ENCODE data around the gene NAALADL1. TPM values are rescaled to one million over a fixed set of nuclear protein-coding genes. Genes with fewer than 3 reads are reported as not detected.

NAALADL1 gene
- total and polyA plus RNA-seq, 9 of the 15 experiments (the other 6 are each of a cell fraction or from before 2014, with no cell fraction given): 0.06 to 0.72 (median 0.22) TPM; not detected in 4

DNA sequence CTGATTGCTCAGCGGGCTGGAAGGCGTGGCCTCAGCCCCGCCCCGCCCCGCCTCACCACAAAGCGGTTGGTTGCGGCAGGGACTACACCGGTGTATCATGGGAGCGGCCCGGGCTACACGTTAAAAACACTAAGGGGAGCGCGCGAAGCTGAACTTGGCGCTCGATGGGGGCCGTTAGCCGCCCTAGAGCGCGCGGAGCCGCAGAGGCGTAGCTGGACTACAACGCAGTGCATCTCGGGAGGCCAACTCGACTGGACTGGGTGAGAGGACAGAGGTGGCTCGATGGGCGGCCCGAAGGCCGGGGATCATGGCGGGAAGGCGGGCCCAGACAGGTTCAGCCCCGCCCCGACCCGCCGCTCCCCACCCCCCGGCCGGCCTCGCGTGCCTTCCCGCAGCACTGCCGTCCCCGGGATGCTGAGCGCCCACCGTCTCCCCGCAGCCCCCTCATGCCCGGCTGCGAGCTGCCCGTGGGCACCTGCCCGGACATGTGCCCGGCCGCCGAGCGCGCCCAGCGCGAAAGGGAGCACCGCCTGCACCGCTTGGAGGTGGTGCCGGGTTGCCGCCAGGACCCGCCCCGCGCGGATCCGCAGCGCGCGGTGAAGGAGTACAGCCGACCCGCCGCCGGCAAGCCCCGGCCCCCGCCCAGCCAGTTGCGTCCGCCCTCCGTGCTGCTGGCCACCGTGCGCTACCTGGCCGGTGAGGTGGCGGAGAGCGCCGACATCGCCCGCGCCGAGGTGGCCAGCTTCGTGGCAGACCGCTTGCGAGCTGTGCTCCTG is 17.3 kb downstream of the NAALADL1 start, which contains the start of gene SAC3D1 (continued):
- TF ChIP-seq, protein P1, sequence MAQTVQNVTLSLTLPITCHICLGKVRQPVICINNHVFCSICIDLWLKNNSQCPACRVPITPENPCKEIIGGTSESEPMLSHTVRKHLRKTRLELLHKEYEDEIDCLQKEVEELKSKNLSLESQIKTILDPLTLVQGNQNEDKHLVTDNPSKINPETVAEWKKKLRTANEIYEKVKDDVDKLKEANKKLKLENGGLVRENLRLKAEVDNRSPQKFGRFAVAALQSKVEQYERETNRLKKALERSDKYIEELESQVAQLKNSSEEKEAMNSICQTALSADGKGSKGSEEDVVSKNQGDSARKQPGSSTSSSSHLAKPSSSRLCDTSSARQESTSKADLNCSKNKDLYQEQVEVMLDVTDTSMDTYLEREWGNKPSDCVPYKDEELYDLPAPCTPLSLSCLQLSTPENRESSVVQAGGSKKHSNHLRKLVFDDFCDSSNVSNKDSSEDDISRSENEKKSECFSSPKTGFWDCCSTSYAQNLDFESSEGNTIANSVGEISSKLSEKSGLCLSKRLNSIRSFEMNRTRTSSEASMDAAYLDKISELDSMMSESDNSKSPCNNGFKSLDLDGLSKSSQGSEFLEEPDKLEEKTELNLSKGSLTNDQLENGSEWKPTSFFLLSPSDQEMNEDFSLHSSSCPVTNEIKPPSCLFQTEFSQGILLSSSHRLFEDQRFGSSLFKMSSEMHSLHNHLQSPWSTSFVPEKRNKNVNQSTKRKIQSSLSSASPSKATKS (CRISPR knock-in tag; IDR thresholded peaks at IDR 0.05): no peak
- TF ChIP-seq MECOM (CRISPR knock-in tag; IDR thresholded peaks at IDR 0.05): no peak
- 0 out of 2 replicates have a peak, but pooled peaks have one; percentile 23 for TF ChIP-seq ATF6 (CRISPR knock-in tag; IDR thresholded peaks at IDR 0.05)
- TF ChIP-seq GTF2E2 (tag; IDR thresholded peaks at IDR 0.05): no peak
- TF ChIP-seq JUND (IDR thresholded peaks at IDR 0.05; ENCODE audit: borderline replicate concordance, low read depth, low read length): no peak; the same call in 1 of the 2 replicates
- no peak for TF ChIP-seq JUND (tag; IDR thresholded peaks at IDR 0.05; ENCODE audit: borderline replicate concordance, low read depth, low read length)
- TF ChIP-seq E2F4 (CRISPR knock-in tag; IDR thresholded peaks at IDR 0.05; ENCODE audit: low read depth): 0 out of 2 replicates have a peak, but pooled peaks have one; percentile 26
- TF ChIP-seq SFPQ (IDR thresholded peaks at IDR 0.05; ENCODE audit: low read depth, low read length): no peak
- no peak; the same call in 1 of the 2 replicates for TF ChIP-seq ZBTB17 (CRISPR knock-in tag; IDR thresholded peaks at IDR 0.05)
- TF ChIP-seq ZNF274 (IDR thresholded peaks at IDR 0.05; ENCODE audit: borderline replicate concordance, low read depth, low read length): no peak
- peak; percentile 66; the same call in 1 of the 2 replicates for TF ChIP-seq ZBTB1 (CRISPR knock-in tag; IDR thresholded peaks at IDR 0.05; ENCODE audit: borderline replicate concordance, low read depth)
- TF ChIP-seq ZFX (CRISPR knock-in tag; IDR thresholded peaks at IDR 0.05): peak; percentile 82
- TF ChIP-seq CCAR2 (IDR thresholded peaks at IDR 0.05; ENCODE audit: low read depth, low read length): no peak
- no peak for TF ChIP-seq XRCC5 (IDR thresholded peaks at IDR 0.05; ENCODE audit: low read depth, low read length)
- TF ChIP-seq ZNF384 (IDR thresholded peaks at IDR 0.05; ENCODE audit: low read depth, low read length): no peak
- no peak for TF ChIP-seq BACH1 (tag; IDR thresholded peaks at IDR 0.05)
- TF ChIP-seq ZEB2 (IDR thresholded peaks at IDR 0.05): no peak
- no peak for TF ChIP-seq ZNF184 (CRISPR knock-in tag; IDR thresholded peaks at IDR 0.05)
- no peak for TF ChIP-seq SRSF9 (IDR thresholded peaks at IDR 0.05; ENCODE audit: borderline replicate concordance, low read depth, low read length)
- no peak for TF ChIP-seq CAMTA2 (CRISPR knock-in tag; conservative IDR thresholded peaks at IDR 0.05)

Data from K562 (cell line).